HepG2 (cell line): ENCODE results near the gene SV2A. TPM values are rescaled to one million over a fixed set of nuclear protein-coding genes. Genes with fewer than 3 reads are reported as not detected.

ENCODE experiments used
- AGO2 ChIP-seq: fragments of 200-400 bp; formaldehyde crosslinking; optimal IDR thresholded peaks from 2 replicates; pipeline ENCODE3; 2017; ENCODE audit warnings: mild to moderate bottlenecking, low read depth, low read length, moderate library complexity
- ARID5B ChIP-seq: IDR thresholded peaks from 2 replicates; pipeline ENCODE4 v1.4.0; 2020; ENCODE audit warnings: mild to moderate bottlenecking, missing genetic modification reagents
- GABPB1 ChIP-seq: IDR thresholded peaks from 2 replicates; pipeline ENCODE4 v1.6.1; 2016; ENCODE audit warnings: mild to moderate bottlenecking, missing genetic modification reagents, moderate library complexity, missing compliant biosample characterization
- KLF12 ChIP-seq: sonication (generic); formaldehyde crosslinking; IDR thresholded peaks from 2 replicates; pipeline ENCODE4 v1.4.0; 2020; ENCODE audit warnings: missing genetic modification reagents, borderline replicate concordance
- NFKB2 ChIP-seq: sonication (generic); formaldehyde crosslinking; IDR thresholded peaks from 2 replicates; pipeline ENCODE4 v1.4.0; 2020; ENCODE audit warnings: missing genetic modification reagents, borderline replicate concordance
- NR2C2 ChIP-seq: sonication (generic); formaldehyde crosslinking; IDR thresholded peaks from 2 replicates; pipeline ENCODE4 v1.4.0; 2020; ENCODE audit warnings: missing genetic modification reagents, mild to moderate bottlenecking, moderate library complexity, borderline replicate concordance
- RFXAP ChIP-seq: sonication (generic); formaldehyde crosslinking; IDR thresholded peaks from 2 replicates; pipeline ENCODE4 v1.4.0; 2020; ENCODE audit warnings: missing genetic modification reagents, borderline replicate concordance
- RXRA ChIP-seq: sonication (generic); formaldehyde crosslinking; IDR thresholded peaks from 2 replicates; pipeline ENCODE4 v1.5.1; 2020; ENCODE audit warnings: missing genetic modification reagents
- STAT6 ChIP-seq: sonication (generic); formaldehyde crosslinking; IDR thresholded peaks from 2 replicates; pipeline ENCODE4 v1.4.0; 2020; ENCODE audit warnings: missing genetic modification reagents, mild to moderate bottlenecking, borderline replicate concordance
- TSC22D2 ChIP-seq: sonication (generic); formaldehyde crosslinking; IDR thresholded peaks from 2 replicates; pipeline ENCODE4 v1.5.1; 2020; ENCODE audit warnings: missing genetic modification reagents, mild to moderate bottlenecking, borderline replicate concordance
- YEATS4 ChIP-seq: sonication (generic); formaldehyde crosslinking; IDR thresholded peaks from 2 replicates; pipeline ENCODE4 v1.4.0; 2020; ENCODE audit warnings: missing genetic modification reagents, borderline replicate concordance
- ZC3H13 ChIP-seq: sonication (generic); formaldehyde crosslinking; IDR thresholded peaks from 2 replicates; pipeline ENCODE4 v1.8.1; 2023; ENCODE audit warnings: mild to moderate bottlenecking, missing genetic modification reagents, moderate library complexity
- ZNF770 ChIP-seq: sonication (generic); formaldehyde crosslinking; IDR thresholded peaks from 2 replicates; pipeline ENCODE4 v1.5.0; 2020; ENCODE audit warnings: mild to moderate bottlenecking, missing genetic modification reagents
- ZNF800 ChIP-seq: sonication (generic); formaldehyde crosslinking; IDR thresholded peaks from 2 replicates; pipeline ENCODE4 v1.4.0; 2020; ENCODE audit warnings: missing genetic modification reagents
- polyA plus RNA-seq, 8 experiments: library from polyadenylated mRNA; depleted of rRNA in 3 of 8; stranded (reverse) in 7 of 8; unstranded in 1 of 8; fragments of >200 nt; fragmentation: Illumina TruSeq in 4 of 8; extraction: Trizol in 4 of 8; gene quantifications; 2 replicates each; pipeline versions ENCODE4 v1.2.1 to v1.2.3, GENCODE V29; 2011 to 2016; ENCODE audit warnings: low read depth in 4 of 8, missing spikeins in 1 of 8, mixed read lengths in 1 of 8; ENCODE audit not compliant: insufficient read depth in 1 of 8
- total RNA-seq, 5 experiments: library from RNA; depleted of rRNA; stranded (reverse); fragments of >200 nt; fragmentation: Illumina TruSeq; extraction: Trizol; gene quantifications; 2 replicates each; pipeline ENCODE4 v1.2.3, GENCODE V29; 2016; ENCODE audit warnings: low read depth in 1 of 5

Gene SV2A
- total and polyA plus RNA-seq, 2 of the 13 experiments (the other 11 are each of a cell fraction or from before 2014, with no cell fraction given) = 0.84 to 1.9 TPM

- TF ChIP-seq ZC3H13 (0 out of 2 replicates have a peak, but pooled peaks have one; percentile 18), NFKB2 (CRISPR knock-in tag) (peak; percentile 46; the same call in 1 of the 2 replicates), ZNF770 (CRISPR knock-in tag) (0 out of 2 replicates have a peak, but pooled peaks have one; percentile 8), TSC22D2 (0 out of 2 replicates have a peak, but pooled peaks have one; percentile 7), NR2C2 (CRISPR knock-in tag) (0 out of 2 replicates have a peak, but pooled peaks have one; percentile 1), AGO2 (peak; percentile 79), RXRA (CRISPR knock-in tag) (peak; percentile 31; the same call in 1 of the 2 replicates), KLF12 (CRISPR knock-in tag) (0 out of 2 replicates have a peak, but pooled peaks have one; percentile 28), RFXAP (0 out of 2 replicates have a peak, but pooled peaks have one; percentile 4), ZNF800 (peak; percentile 64; the same call in 1 of the 2 replicates), YEATS4 (peak; percentile 48), STAT6 (CRISPR knock-in tag) (0 out of 2 replicates have a peak, but pooled peaks have one; percentile 43), GABPB1 (peak; percentile 25; the same call in 1 of the 2 replicates), ARID5B (CRISPR knock-in tag) (0 out of 2 replicates have a peak, but pooled peaks have one; percentile 1)
Measured at GRCh38 chr1:149886121-149886395, 31.6 kb downstream of the SV2A start (continued).
